B cell (primary cell): ENCODE data around the gene ST6GALNAC3.

ENCODE experiments used
- CTCF ChIP-seq: fragments of 200-600 bp; IDR thresholded peaks from one replicate; pipeline ENCODE4 v1.8.0; 2022; ENCODE audit warnings: antibody characterized with exemption, mild to moderate bottlenecking
- EZH2 ChIP-seq: IDR thresholded peaks from 2 replicates; pipeline ENCODE4 v1.6.1; 2012; ENCODE audit warnings: borderline replicate concordance, low read depth, mild to moderate bottlenecking, moderate library complexity, low read length; ENCODE audit not compliant: insufficient read depth, poor library complexity, severe bottlenecking

- TF ChIP-seq CTCF, result no peak
- TF ChIP-seq EZH2, result no peak
These were observed 584.8 kb downstream of the ST6GALNAC3 start for GRCh38 chr1:76659171-76659940.
